ENCODE measurements around the gene PPFIA2.
"Not testable (repeated sequence)": the region's sequence is repeated elsewhere in the genome, so short reads cannot be mapped to it uniquely, and the experiment has no call there.

The PPFIA2 gene

GRCh38 chr12:81216739-81217138, 542.4 kb downstream of the PPFIA2 start:
- no peak for DNase-seq (ENCODE audit: low read depth, low spot score)
- Histone ChIP-seq H3K36me3 (ENCODE audit: insufficient read depth, low read length) (no peaks in the 10 kb centered on the region), H3K9me3 (ENCODE audit: low read depth, low read length) (no peaks in the 10 kb centered on the region), H3K27ac (no peak overlapping the region), H3K9ac (ENCODE audit: insufficient read length) (no peak overlapping the region), H3K4me3 (no peak overlapping the region)
- no peak for TF ChIP-seq EZH2 (IDR thresholded peaks at IDR 0.05)
- no peak for TF ChIP-seq POLR2AphosphoS5 (IDR thresholded peaks at IDR 0.05; ENCODE audit: borderline replicate concordance, low read depth, low read length)
- TF ChIP-seq FOXP2 (optimal IDR thresholded peaks at IDR 0.05; ENCODE audit: control extremely low read depth, extremely low read length, insufficient read depth) = no peak

- no peak overlapping the region for H3K27ac ChIP-seq
- no peak for DNase-seq (ENCODE audit: low read depth, low spot score)
- TF ChIP-seq EZH2 (IDR thresholded peaks at IDR 0.05) = no peak
- TF ChIP-seq FOXP2 (optimal IDR thresholded peaks at IDR 0.05; ENCODE audit: control extremely low read depth, extremely low read length, insufficient read depth) = no peak
- no peak for TF ChIP-seq POLR2AphosphoS5 (IDR thresholded peaks at IDR 0.05; ENCODE audit: borderline replicate concordance, low read depth, low read length)
Measured at GRCh38 chr12:81212996-81213696, 546.0 kb downstream of the PPFIA2 start.

GRCh38 chr12:81211306-81211705, 547.8 kb downstream of the PPFIA2 start:
- Histone ChIP-seq H3K36me3 (ENCODE audit: insufficient read depth, low read length) (no peaks in the 10 kb centered on the region), H3K27ac (no peak overlapping the region), H3K9me3 (ENCODE audit: low read depth, low read length) (no peaks in the 10 kb centered on the region), H3K9ac (ENCODE audit: insufficient read length) (no peak overlapping the region), H3K4me3 (no peak overlapping the region)
- no peak for DNase-seq (ENCODE audit: low read depth, low spot score)
- TF ChIP-seq EZH2 (IDR thresholded peaks at IDR 0.05) = no peak
- TF ChIP-seq POLR2AphosphoS5 (IDR thresholded peaks at IDR 0.05; ENCODE audit: borderline replicate concordance, low read depth, low read length) = no peak
- no peak for TF ChIP-seq FOXP2 (optimal IDR thresholded peaks at IDR 0.05; ENCODE audit: control extremely low read depth, extremely low read length, insufficient read depth)

More at GRCh38 chr12:81212996-81213696, 546.0 kb downstream of the PPFIA2 start:
- no peak overlapping the region for H3K9ac ChIP-seq (ENCODE audit: insufficient read length)
- H3K9me3 ChIP-seq (ENCODE audit: low read depth, low read length) = no peaks in the 10 kb centered on the region
- no peak overlapping the region for H3K4me3 ChIP-seq
- H3K36me3 ChIP-seq (ENCODE audit: insufficient read depth, low read length) = no peaks in the 10 kb centered on the region

GRCh38 chr12:81209772-81210225, 549.4 kb downstream of the PPFIA2 start:
- not testable (repeated sequence) for DNase-seq (ENCODE audit: low read depth, low spot score); H3K27ac ChIP-seq; H3K4me3 ChIP-seq; H3K9me3 ChIP-seq (ENCODE audit: low read depth, low read length); H3K36me3 ChIP-seq (ENCODE audit: insufficient read depth, low read length); H3K9ac ChIP-seq (ENCODE audit: insufficient read length)

- DNase-seq (ENCODE audit: low read depth, low spot score) = no peak
- Histone ChIP-seq H3K36me3 (ENCODE audit: insufficient read depth, low read length) (no peaks in the 10 kb centered on the region), H3K9me3 (ENCODE audit: low read depth, low read length) (no peaks in the 10 kb centered on the region), H3K9ac (ENCODE audit: insufficient read length) (no peak overlapping the region), H3K4me3 (no peak overlapping the region), H3K27ac (peak overlapping the region; percentile 14; the same call in 1 of the 2 replicates)
- TF ChIP-seq POLR2AphosphoS5 (IDR thresholded peaks at IDR 0.05; ENCODE audit: borderline replicate concordance, low read depth, low read length) (no peak), EZH2 (IDR thresholded peaks at IDR 0.05) (no peak), FOXP2 (optimal IDR thresholded peaks at IDR 0.05; ENCODE audit: control extremely low read depth, extremely low read length, insufficient read depth) (no peak)
Measured at GRCh38 chr12:81209012-81209411, 550.1 kb downstream of the PPFIA2 start.

- no peak overlapping the region for H3K9ac ChIP-seq (ENCODE audit: insufficient read length)
- no peak overlapping the region for H3K4me3 ChIP-seq
- no peaks in the 10 kb centered on the region for H3K9me3 ChIP-seq (ENCODE audit: low read depth, low read length)
- H3K36me3 ChIP-seq (ENCODE audit: insufficient read depth, low read length) = no peaks in the 10 kb centered on the region
- DNase-seq (ENCODE audit: low read depth, low spot score) = no peak
- no peak for TF ChIP-seq FOXP2 (optimal IDR thresholded peaks at IDR 0.05; ENCODE audit: control extremely low read depth, extremely low read length, insufficient read depth)
- no peak for TF ChIP-seq POLR2AphosphoS5 (IDR thresholded peaks at IDR 0.05; ENCODE audit: borderline replicate concordance, low read depth, low read length)
- no peak for TF ChIP-seq EZH2 (IDR thresholded peaks at IDR 0.05)
- no peak overlapping the region for H3K27ac ChIP-seq
Measured at GRCh38 chr12:81208187-81208911, 550.8 kb downstream of the PPFIA2 start.
